WERI-Rb-1 (cell line): ENCODE measurements around the gene KIAA1217.

ENCODE experiments used
- DNase-seq: peaks from one replicate; pipeline ENCODE4 v3.0.0-alpha.2; 2020
- H3K27ac ChIP-seq: fragments of 250-450 bp; sonication (Bioruptor Pico); 2 replicates; pipeline ENCODE4 v1.5.1; 2020; ENCODE audit warnings: mild to moderate bottlenecking, moderate library complexity
- H3K27me3 ChIP-seq: fragments of 250-450 bp; sonication (Bioruptor Pico); 2 replicates; pipeline ENCODE4 v1.5.1; 2021; ENCODE audit warnings: mild to moderate bottlenecking, low read depth, moderate library complexity; ENCODE audit not compliant: insufficient read depth, severe bottlenecking
- H3K36me3 ChIP-seq: fragments of 250-450 bp; sonication (Bioruptor Pico); 2 replicates; pipeline ENCODE4 v1.5.1; 2020; ENCODE audit warnings: mild to moderate bottlenecking, moderate library complexity
- H3K4me3 ChIP-seq: 2 replicates; pipeline ENCODE4 v1.5.1; 2011; ENCODE audit warnings: low read depth, mild to moderate bottlenecking, control low read depth, low read length
- H3K9me3 ChIP-seq: fragments of 250-450 bp; sonication (Bioruptor Pico); 2 replicates; pipeline ENCODE4 v1.5.1; 2021; ENCODE audit warnings: mild to moderate bottlenecking, moderate library complexity; ENCODE audit not compliant: severe bottlenecking
- CTCF ChIP-seq: IDR thresholded peaks from 2 replicates; pipeline ENCODE4 v1.5.1; 2011; ENCODE audit warnings: low read depth, mild to moderate bottlenecking, control low read depth, inconsistent platforms, low read length

KIAA1217 gene

DNA sequence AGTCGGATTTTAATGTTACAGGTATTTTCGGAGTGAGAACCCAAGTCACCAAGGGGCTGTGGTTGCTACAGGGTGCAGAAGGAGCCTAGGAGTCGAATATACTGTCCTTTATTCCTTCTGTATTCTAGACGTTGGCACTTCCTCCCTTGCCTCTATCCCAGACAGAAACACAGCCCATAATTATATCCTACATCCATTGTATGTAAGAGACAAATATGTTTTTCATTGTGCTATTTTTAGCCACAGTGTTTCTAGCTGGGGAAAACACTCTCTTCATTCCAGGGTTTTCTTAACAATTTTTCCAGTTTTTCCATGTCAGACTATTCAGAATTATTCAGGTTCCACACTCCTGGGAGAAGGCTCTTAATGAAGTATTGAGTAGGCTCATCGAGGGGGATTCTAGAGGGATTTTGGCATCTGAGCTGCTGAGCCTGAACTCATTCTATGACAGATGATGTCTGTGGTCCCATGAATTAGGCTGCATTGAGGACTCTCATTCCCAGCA is 32.6 kb downstream of the KIAA1217 start:
- Histone ChIP-seq H3K27me3 (no peaks in the 10 kb centered on the region), H3K9me3 (no peaks in the 10 kb centered on the region), H3K27ac (no peak overlapping the region), H3K4me3 (no peak overlapping the region), H3K36me3 (no peaks in the 10 kb centered on the region)
- no peak for TF ChIP-seq CTCF
- DNase-seq: no peak

GRCh38 chr10:24242562-24242961 is 33.6 kb downstream of the KIAA1217 start:
- Histone ChIP-seq H3K27me3 (no peaks in the 10 kb centered on the region), H3K4me3 (no peak overlapping the region), H3K9me3 (no peaks in the 10 kb centered on the region), H3K36me3 (no peaks in the 10 kb centered on the region), H3K27ac (no peak overlapping the region)
- no peak for TF ChIP-seq CTCF
- no peak for DNase-seq

GRCh38 chr10:24246365-24246764 is 37.4 kb downstream of the KIAA1217 start:
- no peak for DNase-seq
- Histone ChIP-seq H3K36me3 (no peaks in the 10 kb centered on the region), H3K27me3 (no peaks in the 10 kb centered on the region), H3K9me3 (no peaks in the 10 kb centered on the region), H3K4me3 (no peak overlapping the region), H3K27ac (no peak overlapping the region)
- no peak for TF ChIP-seq CTCF

GRCh38 chr10:24247841-24248240 is 38.9 kb downstream of the KIAA1217 start:
- Histone ChIP-seq H3K27me3 (no peaks in the 10 kb centered on the region), H3K9me3 (no peaks in the 10 kb centered on the region), H3K4me3 (no peak overlapping the region), H3K27ac (no peak overlapping the region), H3K36me3 (no peaks in the 10 kb centered on the region)
- no peak for DNase-seq
- TF ChIP-seq CTCF: no peak

DNA sequence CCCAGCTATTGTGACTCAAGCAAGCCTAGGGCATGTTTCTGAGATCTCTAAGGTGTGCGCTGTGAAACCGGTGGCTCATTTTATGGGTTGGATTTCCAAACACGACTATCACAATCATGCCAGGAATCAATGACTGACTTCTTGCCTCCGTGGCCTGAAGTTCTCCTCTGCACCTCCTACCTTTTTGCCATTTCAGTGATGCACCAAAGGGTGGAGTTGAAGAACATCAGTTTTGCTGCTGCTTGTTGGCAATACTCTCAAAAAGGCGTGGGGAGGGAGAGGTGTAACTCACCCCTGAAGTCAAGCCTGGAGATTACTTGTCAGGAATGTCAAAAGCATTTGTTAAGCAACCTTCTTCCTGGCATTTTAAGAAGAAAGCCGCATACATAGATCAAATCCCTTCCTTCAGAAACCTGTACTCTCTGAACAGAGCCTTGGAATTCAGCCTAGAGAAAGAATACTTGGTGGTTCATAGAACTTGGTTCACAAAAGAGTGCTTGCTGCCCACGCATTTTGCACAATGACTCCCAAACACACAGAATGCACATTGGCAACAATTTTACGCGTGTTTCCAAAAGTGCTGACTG is 41.0 kb downstream of the KIAA1217 start:
- Histone ChIP-seq H3K36me3 (no peaks in the 10 kb centered on the region), H3K27ac (no peak overlapping the region), H3K9me3 (no peaks in the 10 kb centered on the region), H3K27me3 (no peaks in the 10 kb centered on the region), H3K4me3 (no peak overlapping the region)
- no peak for TF ChIP-seq CTCF
- DNase-seq: no peak

GRCh38 chr10:24251547-24251946 is 42.6 kb downstream of the KIAA1217 start:
- no peak overlapping the region for H3K27ac ChIP-seq
- TF ChIP-seq CTCF: no peak
- H3K9me3 ChIP-seq: no peaks in the 10 kb centered on the region
- no peak for DNase-seq
- no peak overlapping the region for H3K4me3 ChIP-seq
- H3K27me3 ChIP-seq: no peaks in the 10 kb centered on the region
- H3K36me3 ChIP-seq: no peaks in the 10 kb centered on the region
